Dendritic cell treated with granulocyte-macrophage colony-stimulating factor and Interleukin-4, amounts not matched to agents 40 ng/mL and 50 ng/mL, for 4 days (primary cell): ENCODE measurements around the gene TAS2R8.
"Not testable (repeated sequence)": the region's sequence is repeated elsewhere in the genome, so short reads cannot be mapped to it uniquely, and the experiment has no call there.

Source experiments
- H3K27ac Mint-ChIP-seq: one replicate; pipeline ENCODE4 v1.8.0; 2022; ENCODE audit warnings: mild to moderate bottlenecking, mixed read lengths
- H3K27me3 Mint-ChIP-seq: one replicate; pipeline ENCODE4 v1.8.0; 2022; ENCODE audit warnings: mild to moderate bottlenecking, mixed read lengths
- H3K36me3 Mint-ChIP-seq: one replicate; pipeline ENCODE4 v1.8.0; 2022; ENCODE audit warnings: low read depth, mixed read lengths
- H3K4me1 Mint-ChIP-seq: one replicate; pipeline ENCODE4 v1.8.0; 2022; ENCODE audit warnings: low read depth, mixed read lengths
- H3K4me3 Mint-ChIP-seq: one replicate; pipeline ENCODE4 v1.8.0; 2022; ENCODE audit warnings: mild to moderate bottlenecking, moderate library complexity, mixed read lengths
- H3K9me3 Mint-ChIP-seq: one replicate; pipeline ENCODE4 v1.8.0; 2022; ENCODE audit warnings: mixed read lengths
- intact Hi-C: fragments of 100-400 bp; cut with micrococcal nuclease; formaldehyde crosslinking; loops from one replicate; pipeline ENCODE4 v1.15.0; 2022

TAS2R8 gene

DNA sequence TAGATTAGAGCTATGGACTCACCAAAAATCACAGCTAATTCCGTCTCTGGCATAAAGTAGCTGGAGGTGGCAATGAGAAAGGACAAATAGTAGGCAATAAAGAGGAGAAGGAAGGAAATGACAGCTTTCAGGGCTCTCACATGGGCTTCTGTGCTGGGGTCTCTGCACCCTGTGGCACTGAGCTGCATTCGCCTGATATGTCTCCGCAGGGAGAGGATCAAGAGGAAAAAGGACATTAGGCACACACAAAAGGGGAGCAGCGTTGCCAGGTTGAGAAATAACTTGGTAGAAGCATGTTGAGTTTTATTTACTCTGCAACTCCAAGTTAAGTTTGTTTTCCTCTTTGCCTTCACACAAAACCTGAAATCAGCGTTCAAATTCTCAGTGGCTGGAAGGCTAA, 5.3 kb downstream of the TAS2R8 start:
- H3K4me3 Mint-ChIP-seq = no peak overlapping the region
- peaks cover 2% of the 10 kb centered on the region for H3K27me3 Mint-ChIP-seq
- H3K9me3 Mint-ChIP-seq = no peaks in the 10 kb centered on the region
- H3K36me3 Mint-ChIP-seq = no peaks in the 10 kb centered on the region
- no peaks in the 10 kb centered on the region for H3K4me1 Mint-ChIP-seq
- intact Hi-C loops = no loop called here
- no peak overlapping the region for H3K27ac Mint-ChIP-seq

DNA sequence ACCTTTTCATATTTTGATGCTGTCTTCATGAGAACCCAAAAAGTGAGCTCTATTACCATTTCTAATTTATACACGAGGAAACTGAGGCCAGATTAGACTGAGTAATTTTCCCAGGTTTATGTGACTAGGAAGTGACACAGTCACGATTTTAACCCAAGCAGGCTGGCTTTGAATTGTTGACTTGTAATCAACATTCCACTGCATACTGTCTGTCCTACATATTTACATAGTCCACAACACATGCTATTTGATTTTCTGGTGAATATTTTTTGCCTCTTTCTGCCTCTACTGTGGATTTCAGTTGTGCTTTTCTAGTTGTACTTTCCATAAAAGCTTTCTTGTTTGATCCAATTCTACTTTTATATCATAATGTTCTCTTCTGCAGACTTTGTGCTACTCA, 12.9 kb downstream of the TAS2R8 start:
- Mint-ChIP-seq H3K4me3 (no peak overlapping the region), H3K9me3 (no peaks in the 10 kb centered on the region), H3K27ac (no peak overlapping the region), H3K36me3 (no peaks in the 10 kb centered on the region), H3K4me1 (no peaks in the 10 kb centered on the region), H3K27me3 (peaks cover 2% of the 10 kb centered on the region)
- intact Hi-C loops = no loop called here

DNA sequence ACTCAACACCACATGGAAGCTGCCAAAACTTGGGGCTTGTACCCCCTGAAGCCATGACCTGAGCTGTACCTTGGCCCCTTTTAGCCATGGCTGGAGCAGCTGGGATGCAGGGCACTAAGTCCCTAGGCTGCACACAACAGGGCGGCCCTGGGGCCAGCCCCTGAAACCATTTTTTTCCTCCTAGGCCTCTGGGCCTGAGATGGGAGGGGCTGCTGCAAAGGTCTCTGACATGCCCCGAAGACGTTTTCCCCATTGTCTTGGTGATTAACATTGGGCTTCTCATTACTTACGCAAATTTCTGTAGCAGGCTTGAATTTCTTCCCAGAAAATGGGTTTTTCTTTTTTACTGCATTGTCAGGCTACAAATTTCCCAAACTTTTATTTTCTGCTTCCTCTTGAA, 15.3 kb downstream of the TAS2R8 start:
- H3K36me3 Mint-ChIP-seq, H3K27ac Mint-ChIP-seq, H3K4me3 Mint-ChIP-seq, H3K4me1 Mint-ChIP-seq, H3K9me3 Mint-ChIP-seq, H3K27me3 Mint-ChIP-seq, intact Hi-C loops: not testable (repeated sequence)

DNA sequence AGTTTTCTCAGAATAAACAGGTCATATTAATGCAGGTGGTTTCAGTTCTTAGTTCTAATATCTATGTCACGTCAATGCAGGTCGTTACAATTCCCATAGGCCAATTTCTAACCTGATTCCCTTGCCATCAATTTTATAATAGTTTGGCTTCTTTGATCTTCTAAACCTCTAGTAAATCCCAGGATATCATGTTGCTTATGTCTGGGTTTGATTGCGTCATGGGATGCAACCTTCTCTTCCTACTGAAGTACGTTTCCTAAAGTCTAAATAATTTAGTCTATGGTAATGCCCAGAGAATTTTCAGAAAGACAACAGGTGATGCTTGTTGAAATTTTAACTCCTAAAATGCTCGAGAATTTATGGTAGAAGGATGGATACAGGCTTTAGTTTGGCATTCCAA, 23.8 kb downstream of the TAS2R8 start:
- Mint-ChIP-seq H3K27me3 (no peaks in the 10 kb centered on the region), H3K27ac (no peak overlapping the region), H3K9me3 (no peaks in the 10 kb centered on the region), H3K4me3 (no peak overlapping the region), H3K4me1 (no peaks in the 10 kb centered on the region), H3K36me3 (no peaks in the 10 kb centered on the region)
- intact Hi-C loops = no loop called here

DNA sequence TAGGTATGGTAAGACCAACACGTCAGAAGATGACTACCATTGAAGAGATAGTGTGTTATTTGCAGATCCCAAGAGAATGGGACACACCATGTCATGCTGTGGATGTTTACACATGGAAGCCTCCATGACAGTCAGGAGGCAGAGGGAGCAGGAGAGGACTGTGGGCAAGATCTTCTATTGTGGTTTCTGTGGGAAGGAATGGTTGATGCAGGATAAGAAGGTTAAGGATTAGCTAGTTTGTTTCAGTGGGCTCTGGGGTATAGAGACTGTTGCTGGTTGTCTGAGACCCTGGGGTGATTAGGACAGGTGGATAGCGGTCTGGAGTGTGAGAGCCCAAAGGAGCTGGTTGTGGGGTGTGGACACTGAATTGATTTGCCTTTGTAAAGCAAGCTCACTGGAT, 28.0 kb downstream of the TAS2R8 start:
- Mint-ChIP-seq H3K4me1 (no peaks in the 10 kb centered on the region), H3K27me3 (no peaks in the 10 kb centered on the region), H3K4me3 (no peak overlapping the region), H3K9me3 (no peaks in the 10 kb centered on the region), H3K27ac (no peak overlapping the region), H3K36me3 (no peaks in the 10 kb centered on the region)
- intact Hi-C loops = loop anchor here (10.0 kb wide), 1 partner anchor 1546 kb away; no protein-coding TSS in a partner anchor

DNA sequence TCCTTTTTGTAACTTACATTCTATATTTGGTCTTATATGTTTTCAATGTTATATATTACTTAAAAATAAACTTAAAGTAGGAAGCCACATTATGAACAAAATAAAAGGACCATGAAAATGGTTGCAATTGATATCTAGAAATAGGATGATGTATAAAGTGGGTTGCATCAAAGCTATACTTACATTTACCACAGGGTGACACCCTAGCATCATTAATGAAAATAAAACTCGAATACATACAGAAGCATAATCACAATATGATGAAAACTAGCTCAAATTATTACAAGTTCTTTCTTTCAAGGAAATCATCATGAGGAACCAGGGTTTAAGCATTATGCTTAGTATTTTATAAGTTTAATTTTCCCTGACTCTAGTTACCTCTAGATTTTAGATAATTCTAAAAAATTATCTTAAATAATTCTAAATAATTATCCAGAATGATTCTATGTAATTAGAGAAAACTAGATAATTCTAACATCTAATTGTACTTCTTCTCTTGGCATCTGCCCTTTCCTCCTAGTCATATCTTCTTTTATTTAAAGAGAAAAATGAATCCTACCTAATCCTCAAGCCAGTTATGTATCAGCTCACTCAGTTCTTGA, 35.9 kb downstream of the TAS2R8 start:
- Mint-ChIP-seq H3K27me3 (peaks cover 10% of the 10 kb centered on the region), H3K36me3 (no peaks in the 10 kb centered on the region), H3K4me1 (no peaks in the 10 kb centered on the region), H3K9me3 (no peaks in the 10 kb centered on the region), H3K4me3 (no peak overlapping the region), H3K27ac (no peak overlapping the region)
- intact Hi-C loops = loop anchor here (1.0 to 10.0 kb wide), 3 partner anchors 428 to 1554 kb away; no protein-coding TSS in a partner anchor

DNA sequence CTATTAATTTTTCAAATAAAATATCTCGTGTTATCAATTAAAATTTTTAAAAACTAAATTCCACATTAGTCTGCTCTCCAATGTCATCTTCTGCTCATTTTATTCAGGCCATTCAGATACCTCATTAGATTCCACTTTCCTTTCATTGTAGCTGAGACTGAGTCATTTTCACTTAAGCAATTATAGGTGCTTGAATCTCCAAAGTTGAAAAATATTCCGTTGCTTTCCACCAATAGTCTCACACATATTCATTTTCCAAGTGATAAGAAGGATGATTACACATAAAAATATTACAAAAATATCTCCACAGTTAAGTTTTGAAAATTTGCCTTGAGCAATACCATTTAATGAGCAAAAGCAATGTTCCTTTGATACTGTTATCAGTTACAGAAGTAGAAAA, 47.4 kb downstream of the TAS2R8 start:
- H3K27me3 Mint-ChIP-seq = peaks cover 6% of the 10 kb centered on the region
- H3K27ac Mint-ChIP-seq = no peak overlapping the region
- H3K4me3 Mint-ChIP-seq = no peak overlapping the region
- intact Hi-C loops = no loop called here
- no peaks in the 10 kb centered on the region for H3K4me1 Mint-ChIP-seq
- no peaks in the 10 kb centered on the region for H3K36me3 Mint-ChIP-seq
- H3K9me3 Mint-ChIP-seq = peaks cover 22% of the 10 kb centered on the region

DNA sequence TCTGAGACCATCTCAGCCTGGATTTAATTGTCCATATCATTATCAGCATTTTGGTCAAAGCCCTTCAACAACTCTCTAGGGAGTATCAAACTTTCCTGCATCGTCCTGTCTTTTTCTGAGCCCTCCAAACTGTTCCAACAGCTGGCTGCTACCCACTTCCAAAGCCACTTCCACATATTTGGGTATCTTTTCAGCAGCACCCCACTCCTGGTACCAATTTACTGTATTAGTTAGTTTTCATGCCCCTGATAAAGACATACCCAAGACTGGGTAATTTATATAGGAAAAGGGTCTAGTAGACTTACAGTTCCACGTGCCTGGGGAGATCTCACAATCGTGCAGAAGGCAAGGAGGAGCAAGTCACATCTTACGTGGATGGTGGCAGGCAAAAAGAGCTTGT, 50.9 kb downstream of the TAS2R8 start:
- Mint-ChIP-seq H3K27me3 (peaks cover 11% of the 10 kb centered on the region), H3K36me3 (no peaks in the 10 kb centered on the region), H3K4me1 (peaks cover 2% of the 10 kb centered on the region), H3K9me3 (peaks cover 22% of the 10 kb centered on the region), H3K4me3 (no peak overlapping the region), H3K27ac (no peak overlapping the region)
- intact Hi-C loops = no loop called here
